ENCODE data around the gene PSMD7.

- no peak for TF ChIP-seq CTCF (conservative IDR thresholded peaks at IDR 0.05)
- TF ChIP-seq ZFX (IDR thresholded peaks at IDR 0.05) = no peak
These were observed 28.2 kb upstream of the PSMD7 start for GRCh38 chr16:74268372-74268782.
